Glomerular visceral epithelial cell (primary cell): ENCODE data around the gene ASIP.
"Not testable (repeated sequence)": the region's sequence is repeated elsewhere in the genome, so short reads cannot be mapped to it uniquely, and the experiment has no call there.

Experiments
- DNase-seq: peaks from one replicate; pipeline ENCODE4 v3.0.0-alpha.2; 2016; ENCODE audit errors: extremely low spot score

The ASIP gene

DNA sequence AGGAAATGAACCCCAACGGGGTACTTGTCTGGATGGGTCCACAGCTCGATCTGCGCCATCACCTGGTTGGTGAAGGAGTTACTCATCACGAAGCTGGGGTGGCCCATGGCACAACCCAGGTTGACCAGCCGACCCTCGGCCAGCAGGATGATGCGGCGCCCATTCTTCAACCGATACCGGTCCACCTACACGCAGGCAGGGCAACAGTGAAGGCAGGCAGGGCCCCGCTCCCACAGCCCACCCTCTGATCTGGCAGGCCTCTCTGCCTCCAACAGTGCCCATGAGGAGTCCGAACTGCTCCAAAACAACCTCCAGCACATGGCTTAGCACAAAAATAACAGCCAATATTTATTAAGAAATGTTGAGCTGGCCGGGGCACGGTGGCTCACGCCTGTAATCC lies 44.2 kb downstream of the ASIP start:
- DNase-seq, result no peak

DNA sequence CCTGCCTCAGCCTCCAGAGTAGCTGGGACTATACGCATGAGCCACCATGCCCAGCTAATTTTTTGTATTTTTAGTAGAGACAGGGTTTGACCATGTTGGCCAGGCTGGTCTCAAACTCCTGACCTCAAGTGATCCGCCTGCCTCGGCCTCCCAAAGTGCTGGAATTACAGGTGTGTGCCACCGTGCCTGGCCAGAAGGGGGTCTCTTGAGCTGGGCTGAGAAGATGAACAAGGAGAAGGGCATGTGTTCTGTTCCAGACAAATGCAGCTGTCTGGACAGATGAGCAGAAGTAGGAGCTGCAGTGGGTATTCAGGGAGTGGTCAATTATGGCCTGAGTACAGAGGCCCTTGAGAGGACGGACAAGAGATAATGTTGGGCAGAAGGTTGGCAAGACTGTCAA lies 46.3 kb downstream of the ASIP start:
- not testable (repeated sequence) for DNase-seq

- no peak for DNase-seq
These were observed 49.2 kb downstream of the ASIP start for GRCh38 chr20:34290471-34290870.

- no peak for DNase-seq
These were observed 51.3 kb downstream of the ASIP start for GRCh38 chr20:34292496-34292895.

GRCh38 chr20:34293119-34293518 lies 51.9 kb downstream of the ASIP start:
- no peak for DNase-seq

GRCh38 chr20:34293589-34293988 lies 52.4 kb downstream of the ASIP start:
- no peak for DNase-seq

- no peak for DNase-seq
These were observed 53.3 kb downstream of the ASIP start for GRCh38 chr20:34294563-34294962.

GRCh38 chr20:34295284-34295683 lies 54.1 kb downstream of the ASIP start:
- no peak for DNase-seq

DNA sequence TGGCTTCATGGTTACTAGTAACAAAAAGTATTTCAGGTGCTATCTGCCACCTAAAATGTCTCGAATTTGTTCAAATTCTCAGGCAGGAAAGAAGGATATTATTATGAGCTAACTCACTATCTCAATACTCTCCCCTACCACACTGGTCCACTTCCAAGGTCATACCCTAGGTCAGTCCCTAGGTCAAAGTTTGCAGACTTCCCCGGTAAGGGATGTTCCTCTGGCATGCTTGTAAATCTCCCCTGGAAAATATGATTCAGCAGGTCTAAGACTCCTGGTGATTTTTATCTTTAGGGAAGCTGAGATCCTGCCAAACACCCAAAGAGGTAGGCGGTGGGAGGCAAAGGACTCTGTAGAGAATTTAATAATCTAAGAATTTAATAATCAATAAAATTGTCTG lies 55.2 kb downstream of the ASIP start:
- no peak for DNase-seq

DNA sequence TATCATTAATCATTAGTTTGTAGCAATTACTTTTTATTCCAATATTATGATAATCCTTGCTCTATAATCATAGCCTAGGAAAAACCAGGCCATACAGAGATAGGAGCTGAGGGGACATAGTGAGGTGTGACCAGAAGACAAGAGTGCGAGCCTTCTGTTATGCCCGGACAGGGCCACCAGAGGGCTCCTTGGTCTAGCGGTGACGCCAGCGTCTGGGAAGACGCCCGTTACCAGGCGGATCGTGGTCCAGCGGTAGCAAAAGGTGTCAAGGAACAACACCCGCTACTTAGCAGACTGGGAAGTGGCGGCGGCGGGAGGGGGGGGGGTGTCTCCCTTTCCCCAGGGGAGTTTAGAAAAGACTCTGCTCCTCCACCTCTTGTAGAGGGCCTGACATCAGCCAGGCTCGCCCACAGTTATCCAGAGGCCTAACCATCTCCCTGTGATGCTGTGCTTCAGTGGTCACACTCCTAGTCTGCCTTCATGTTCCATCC lies 57.1 kb downstream of the ASIP start:
- DNase-seq, result not testable (repeated sequence)

DNA sequence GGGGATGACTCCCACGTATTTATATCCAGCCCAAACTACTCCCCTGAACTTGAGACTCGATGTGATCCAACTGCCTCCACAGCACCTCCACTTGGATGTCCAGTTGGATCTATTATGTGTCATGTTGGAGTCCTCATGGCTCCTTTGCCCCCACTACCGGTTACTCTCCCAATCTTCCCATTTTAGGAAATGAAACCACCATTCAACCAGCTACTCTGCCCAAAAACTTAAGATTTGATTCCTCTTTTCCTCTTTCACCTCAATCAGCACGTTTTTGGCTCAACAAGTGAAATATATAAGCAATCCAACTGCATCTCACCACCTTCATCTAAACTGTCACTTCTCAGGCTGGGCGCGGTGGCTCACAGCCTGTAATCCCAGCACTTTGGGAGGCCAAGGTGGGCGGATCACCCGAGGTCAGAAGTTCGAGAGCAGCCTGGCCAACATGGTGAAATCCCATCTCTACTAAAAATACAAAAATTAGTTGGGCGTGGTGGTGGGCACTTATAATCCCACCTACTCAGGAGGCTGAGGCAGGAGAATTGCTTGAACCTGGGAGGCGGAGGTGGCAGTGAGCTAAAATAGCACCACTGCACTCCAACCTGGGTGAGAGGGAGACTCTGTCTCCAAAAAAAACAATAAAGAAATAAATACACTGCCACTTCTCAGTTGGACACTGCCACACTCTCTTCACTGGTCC lies 58.5 kb downstream of the ASIP start:
- DNase-seq, result no peak

DNA sequence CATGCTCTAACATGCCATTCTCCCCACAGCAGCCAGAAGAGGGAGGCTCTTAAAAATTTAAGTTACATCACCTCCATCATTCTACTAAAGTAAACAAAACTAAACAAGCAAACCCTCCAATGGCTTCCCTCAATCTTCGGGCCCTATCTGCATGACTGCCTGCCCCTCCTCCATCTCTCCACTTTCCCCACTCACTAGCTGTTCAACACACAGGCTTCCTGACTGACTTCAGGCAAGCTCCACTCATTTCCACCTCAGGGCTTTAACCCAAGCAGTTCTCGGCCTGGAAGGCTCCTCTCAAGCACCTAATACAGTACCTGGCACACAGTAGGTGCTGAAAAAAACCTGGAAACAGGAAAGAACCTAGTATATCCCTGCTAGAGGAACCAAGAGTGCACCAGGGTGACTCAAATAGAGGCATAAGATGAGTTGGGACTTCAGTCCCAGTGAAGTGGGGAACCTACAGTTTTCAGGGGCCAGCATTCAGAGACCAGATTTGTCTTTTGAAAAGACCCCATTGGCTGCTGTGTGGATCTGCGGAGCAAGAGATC lies 59.1 kb downstream of the ASIP start:
- peak; percentile 30 for DNase-seq

DNA sequence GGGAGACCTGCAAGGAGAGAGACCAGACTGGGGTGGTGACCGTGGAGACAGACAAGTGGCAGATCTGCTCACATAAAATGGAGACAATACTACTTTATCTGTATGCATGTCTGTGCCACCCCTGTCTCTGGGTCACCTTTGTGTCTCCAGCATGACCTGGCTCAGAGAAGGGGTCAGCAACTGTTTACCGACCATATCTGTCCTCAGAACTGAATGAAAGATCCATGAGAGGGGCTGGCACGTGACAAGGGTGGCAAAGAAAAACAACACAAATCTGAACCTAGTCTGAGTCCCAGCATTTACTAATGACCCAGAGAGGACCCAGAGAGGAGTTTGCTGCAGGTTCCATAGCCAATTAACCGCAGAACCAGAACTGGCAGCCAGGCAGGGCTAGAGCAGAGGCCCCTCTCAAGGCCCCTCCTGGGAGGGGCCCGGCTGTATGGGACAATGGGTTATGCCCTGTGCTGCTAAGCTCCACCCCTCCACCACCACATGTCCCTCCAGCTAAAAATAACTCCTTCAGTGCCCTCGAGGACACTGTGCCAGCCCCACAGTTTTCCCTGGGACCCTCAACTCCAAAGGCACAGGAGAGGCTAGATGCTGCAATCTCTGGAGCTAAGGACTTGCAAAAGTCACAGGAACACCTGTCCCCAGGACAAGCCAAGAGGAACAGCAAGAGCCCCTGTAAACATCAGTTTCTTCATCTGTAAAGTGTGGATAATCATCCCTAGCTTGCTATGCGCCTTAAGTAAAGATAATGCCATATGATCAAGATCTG lies 59.8 kb downstream of the ASIP start:
- no peak for DNase-seq

GRCh38 chr20:34301587-34302311 lies 60.5 kb downstream of the ASIP start:
- no peak for DNase-seq

GRCh38 chr20:34302312-34302722 lies 61.1 kb downstream of the ASIP start:
- no peak for DNase-seq

- peak; percentile 98 for DNase-seq
These were observed 61.7 kb downstream of the ASIP start, which contains the start of gene AHCY for GRCh38 chr20:34302723-34303533. Gene AHCY, minus strand, starts transcription at chr20:34303355. Its CDS starts 85 bp downstream, at chr20:34303270.

- DNase-seq, result no peak
These were observed 64.4 kb downstream of the ASIP start for GRCh38 chr20:34305333-34306230.

DNA sequence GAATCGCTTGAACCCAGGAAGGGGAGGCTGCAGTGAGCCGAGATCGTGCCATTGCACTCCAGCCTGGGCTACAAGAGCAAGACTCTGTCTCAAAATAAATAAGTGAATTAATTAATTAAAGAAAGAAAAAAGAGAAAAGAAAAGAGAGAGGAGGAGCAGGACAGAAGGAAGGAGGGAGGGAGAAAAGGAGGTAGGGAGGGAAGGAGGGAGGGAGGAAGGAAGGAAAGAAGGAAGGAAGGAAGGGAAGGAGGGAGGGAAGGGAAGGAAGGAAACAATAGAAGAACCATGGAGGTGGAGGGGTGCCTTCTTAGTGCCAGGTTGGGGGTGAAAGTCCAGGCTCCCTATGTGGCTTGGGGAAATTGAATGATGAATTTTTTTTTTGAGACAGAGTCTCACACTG lies 68.5 kb downstream of the ASIP start:
- DNase-seq, result no peak

DNA sequence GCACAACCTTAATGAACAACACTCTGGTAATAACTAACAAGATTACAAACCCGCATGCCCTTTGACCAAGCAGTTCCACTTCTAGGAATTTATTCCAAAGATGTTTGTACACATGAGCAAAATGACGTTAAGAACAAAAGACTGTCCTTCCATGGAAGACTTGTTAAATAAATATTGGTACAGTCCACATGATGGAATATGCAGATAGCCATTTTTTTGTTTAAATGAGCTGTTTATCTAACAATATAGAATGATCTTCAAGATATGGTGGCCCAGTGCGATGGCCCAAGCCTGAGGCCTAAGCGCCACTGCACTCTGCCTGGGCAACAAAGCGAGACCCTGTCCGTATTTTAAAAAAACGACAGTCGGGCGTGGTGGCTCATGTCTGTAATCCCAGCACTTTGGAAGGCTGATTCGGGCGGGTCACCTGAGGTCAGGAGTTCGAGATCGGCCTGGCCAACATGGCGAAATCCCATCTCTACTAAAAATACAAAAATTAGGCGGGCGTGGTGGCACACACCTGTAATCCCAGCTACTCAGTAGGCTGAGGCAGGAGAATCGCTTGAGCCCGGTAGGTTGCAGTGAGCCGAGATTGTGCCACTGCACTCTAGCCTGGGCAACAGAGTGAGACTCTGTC lies 69.4 kb downstream of the ASIP start:
- DNase-seq, result no peak
